T-helper 2 cell (primary cell): ENCODE results near the gene RTCB.

Experiments used
- DNase-seq, 5 experiments: peaks; one replicate each; pipeline versions ENCODE4 v3.0.0 to v3.0.0-alpha.2; 2012 to 2022
- total RNA-seq, 2 donors: gene quantifications; one replicate each; lab custom pipeline; 2026; lab: John Stamatoyannopoulos, UW

The RTCB gene
- total RNA-seq: 40.8 to 44.6 reads per million in 2 donors

DNA sequence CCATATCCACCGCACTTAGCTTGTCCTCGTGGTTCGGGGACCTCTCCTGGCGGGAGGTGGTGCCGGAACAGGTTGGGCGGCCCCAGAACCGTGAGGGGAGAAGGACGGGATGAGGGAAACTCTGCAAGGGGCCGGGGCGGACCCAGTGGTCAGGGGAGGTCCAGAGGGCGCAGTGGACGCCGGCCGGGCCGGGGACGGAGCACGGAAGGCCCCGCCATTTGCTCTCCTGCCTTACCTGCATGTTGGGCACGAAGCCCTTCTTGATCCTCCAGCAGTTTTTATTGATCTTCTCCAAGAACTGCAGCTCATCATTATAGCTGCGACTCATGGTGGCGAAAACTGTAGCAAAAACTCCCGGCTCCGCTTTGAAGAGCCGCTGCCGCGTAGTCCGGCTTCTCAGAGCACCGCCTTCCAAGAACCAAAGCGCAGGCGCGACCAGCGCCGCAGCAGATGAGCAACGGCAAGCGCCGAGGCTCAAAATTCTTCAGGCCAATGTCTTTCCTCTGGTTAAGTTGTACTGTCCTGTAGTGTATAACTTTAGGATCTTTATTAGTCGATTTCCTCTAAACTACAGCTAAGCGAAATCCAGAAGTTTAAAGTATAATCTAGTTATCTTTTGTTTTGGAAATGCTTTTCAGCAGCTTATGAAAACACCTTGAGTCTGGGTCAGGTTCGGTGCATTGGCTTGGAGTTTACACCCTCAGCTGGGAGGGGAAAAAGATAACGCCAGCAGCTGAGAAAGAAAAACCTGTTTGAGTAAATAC is at the start of gene RTCB:
TSS of gene RTCB (minus strand) at position 419 of the 764 bp plus-strand sequence. CDS start at position 328, 91 bp downstream.
- DNase-seq: peak; percentile 75 to 95 (median 85)

DNA sequence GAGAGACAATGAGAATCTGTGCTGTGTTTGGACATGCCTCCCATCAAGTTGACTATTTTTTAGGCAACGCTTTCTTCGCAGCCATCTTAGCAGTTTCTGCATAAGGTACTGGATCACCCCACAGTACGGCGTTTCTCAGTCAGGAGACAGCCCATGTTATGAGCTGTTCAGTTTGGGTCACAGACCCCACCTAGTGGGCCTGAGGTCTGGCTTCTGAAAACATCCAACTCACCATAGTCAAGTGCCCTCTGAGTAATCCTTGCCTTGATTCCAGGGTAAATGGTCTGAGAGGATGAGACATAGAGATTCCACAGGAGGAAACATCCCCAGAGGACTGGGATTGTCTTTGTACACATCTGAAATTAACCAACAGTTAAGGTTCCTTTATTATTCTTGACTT is 45.0 kb upstream of the RTCB start:
- no peak for DNase-seq

DNA sequence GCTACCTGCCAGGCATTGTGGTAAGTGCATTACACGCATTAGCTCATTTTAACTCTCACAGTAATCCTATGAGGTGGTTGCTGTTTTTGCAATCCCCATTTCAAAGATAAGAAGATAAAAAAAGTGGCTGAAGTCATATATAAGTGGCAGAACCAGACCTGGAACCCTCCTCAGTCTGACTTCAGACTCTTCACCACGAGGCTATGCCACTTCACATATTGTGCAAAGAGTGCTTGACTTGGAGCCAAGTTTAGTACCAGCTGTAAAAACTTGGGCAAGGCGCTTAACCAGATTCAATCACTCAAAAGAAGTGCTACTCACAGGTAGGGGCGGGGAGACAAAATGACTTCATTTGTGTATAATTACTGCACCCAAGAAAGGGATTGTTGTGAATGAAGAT is 36.9 kb upstream of the RTCB start:
- peak in 1 of 5 experiments; percentile 29 for DNase-seq

DNA sequence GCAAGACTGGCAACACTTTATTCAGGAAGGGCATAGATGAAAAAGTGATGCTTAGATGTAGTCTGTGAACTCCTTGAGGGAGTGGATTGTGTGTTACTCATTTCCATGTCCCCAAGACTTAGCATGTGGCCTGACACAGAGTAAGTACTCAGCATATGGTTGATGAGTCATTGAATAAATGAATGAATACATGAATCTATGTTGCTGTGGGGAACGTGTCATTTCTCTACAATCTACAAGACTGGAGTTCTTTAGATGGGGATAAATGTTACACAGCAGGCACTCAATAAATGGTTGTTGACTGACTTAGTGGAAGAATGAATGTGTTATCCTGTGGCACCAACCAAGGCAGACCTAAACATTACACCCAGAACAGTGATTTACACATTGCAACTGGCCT is 34.3 kb upstream of the RTCB start:
- DNase-seq: peak in 1 of 5 experiments; percentile 7

DNA sequence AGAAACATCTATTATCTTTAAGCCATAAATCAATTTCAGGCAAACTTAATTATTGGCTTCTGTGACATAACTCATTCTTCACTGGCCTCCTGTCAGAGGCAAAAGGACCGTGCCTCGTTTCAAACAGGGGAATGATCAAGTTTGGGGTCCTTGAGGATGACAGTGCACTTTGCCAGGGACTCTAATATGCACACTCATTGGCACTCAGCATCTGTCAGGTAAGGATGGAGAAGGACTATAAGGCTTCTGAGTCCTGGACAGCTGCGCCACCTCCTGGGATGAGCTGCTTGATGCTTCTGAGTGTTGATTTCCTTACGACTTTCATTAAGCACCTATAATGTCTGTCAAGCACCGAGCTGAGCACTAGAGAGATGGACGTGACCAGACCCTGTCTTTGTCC is 32.0 kb upstream of the RTCB start:
- DNase-seq: peak in 1 of 5 experiments; percentile 65

DNA sequence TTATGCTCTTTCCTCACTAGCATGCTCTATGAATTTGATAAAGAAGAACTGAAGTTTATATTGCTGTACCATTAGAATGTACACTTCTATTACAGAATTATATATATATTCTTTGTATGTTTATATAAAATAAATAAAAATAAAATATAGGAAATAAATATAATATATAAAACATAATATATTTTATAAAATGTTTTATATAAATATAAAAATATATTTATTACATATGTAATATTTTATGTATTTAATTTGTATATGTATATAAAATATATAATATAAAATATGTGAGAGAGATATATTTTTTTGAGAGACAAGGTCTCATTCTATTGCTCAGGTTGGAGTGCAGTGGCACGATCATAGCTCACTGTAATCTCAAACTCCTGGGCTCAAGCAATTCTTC is 18.3 kb upstream of the RTCB start:
- DNase-seq: no peak

DNA sequence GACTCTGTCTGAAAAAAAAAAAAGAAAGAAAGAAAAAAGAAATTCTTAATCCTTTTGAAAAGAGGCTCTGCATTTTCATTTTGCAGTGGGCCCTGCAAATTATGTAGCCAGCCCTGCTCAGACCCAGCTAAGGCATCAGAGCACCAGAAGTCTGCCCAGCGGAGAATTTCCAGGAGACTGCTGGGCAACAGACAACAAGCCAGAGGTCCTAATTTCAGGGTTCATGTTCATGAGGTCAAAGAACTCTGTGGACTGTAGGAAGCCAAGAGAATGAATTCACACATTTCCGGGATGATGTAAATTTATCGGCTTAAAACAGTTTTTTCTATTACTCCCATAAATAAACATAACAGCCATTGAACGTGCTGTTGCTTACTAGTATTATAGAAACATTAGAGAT is 14.8 kb upstream of the RTCB start:
- DNase-seq: no peak

DNA sequence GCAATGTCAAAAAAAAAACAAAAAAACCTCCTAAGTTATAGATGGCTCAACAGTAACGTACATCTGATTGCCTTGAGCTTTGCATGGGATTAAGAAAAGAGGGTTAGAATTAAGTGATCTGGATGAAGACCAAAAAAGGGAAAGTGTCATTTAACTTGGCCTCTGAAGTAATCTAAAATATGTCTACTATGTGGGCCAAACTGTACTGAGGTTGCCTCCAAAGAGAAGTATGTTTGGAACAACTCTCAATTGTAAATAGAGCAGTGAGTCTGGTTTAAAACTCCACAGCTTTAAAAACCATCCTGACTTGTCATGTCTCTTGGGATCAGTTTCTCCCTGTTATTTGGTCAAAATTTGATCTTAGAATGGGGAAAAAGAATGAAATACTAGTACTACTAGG is 11.6 kb upstream of the RTCB start:
- DNase-seq: no peak

DNA sequence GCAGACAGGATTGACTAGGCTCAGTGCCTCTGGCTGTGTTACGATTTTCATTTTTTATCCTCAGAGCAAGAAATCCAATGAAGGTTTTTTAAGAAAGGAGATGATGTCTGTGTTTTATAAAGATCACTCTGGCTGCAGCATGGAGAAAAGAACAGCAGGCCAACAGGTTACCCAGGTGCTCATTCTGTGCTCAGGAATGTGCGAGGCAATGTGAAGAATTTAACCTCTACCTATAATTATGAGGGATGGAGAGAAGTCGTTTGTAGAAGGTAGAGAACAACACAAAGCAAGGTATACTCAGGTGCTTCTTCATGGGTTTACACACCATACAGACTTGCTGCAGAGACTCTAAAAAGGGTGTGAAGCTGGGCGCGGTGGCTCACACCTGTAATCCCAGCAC is 10.0 kb upstream of the RTCB start:
- DNase-seq: no peak

DNA sequence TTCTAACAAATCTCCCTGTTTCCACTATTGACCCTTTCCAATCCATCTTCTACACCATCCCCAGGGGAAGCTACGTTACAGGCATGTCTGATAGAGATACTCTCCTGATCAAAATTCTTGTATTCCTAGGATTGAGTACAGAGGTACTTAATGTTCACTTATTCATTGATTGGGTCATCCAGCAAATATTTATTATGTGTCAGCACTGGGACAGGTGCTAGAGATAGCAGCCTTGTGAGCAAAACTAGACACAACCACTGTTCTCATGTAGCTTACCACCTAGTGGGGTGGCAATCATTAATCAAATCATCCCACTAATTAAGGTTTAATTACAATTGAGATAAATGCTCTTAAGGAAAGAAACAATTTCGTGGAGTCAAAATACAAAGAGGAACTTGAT is 9.4 kb upstream of the RTCB start:
- DNase-seq: no peak

DNA sequence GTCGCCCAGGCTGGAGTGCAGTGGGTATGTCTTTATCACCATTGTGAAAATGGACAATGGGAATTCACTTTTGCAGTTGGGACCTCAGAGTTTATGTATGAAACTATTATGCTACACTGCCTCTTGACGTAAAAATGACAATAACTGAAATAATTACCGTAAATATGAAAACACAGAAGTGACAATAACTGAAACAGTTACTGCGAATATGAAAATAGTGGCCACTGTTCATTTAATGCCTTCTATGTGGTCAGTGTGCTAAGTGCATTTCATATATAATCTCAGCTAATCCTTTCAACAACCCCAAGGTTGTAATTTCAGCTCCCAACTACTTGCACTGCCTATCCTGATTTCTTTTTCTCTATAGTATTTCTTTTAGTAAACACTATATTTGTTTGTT is 5.9 kb upstream of the RTCB start:
- DNase-seq: no peak

DNA sequence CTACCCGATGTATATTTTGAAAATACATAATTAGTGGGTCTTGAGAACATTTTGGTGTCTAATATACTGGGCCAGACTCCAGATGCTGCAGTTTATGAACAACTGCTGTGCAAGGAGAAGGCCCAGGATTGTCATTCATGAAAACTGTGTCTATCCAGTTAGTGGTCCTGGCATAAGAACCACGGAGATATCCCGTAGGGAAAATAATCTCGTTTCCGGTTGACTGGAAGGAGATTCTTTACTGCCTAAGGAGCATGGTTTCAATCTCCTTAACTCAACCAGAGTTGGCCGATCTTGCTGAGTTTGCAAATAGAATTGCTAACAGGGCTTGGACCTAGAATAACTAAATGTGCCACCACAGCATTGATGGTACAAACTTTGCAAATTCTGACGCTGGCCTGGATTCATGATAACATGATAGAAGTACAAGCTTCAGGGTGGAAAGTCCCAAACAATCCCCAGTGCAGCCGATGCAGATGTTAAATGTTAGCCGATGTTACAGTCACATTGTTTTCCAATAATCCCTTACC is 4.6 kb upstream of the RTCB start:
- no peak for DNase-seq

DNA sequence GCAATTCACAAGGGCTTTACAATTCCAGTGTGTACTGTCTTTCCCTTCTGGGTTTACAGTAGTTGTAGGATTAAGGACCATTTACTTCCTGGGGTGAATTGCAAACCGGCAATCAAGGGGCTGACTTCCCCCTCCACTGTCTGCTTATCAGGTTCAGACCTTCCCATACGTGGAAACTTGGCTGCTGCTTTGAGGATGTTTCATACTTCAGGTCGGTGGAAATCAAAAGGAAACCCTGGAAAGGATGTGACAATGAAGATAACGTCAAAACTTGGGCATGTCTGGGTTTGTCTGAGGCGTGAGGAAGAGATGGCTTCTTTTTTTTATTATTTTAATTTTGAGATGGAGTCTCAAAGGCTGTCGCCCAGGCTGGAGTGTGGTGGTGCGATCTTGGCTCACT is 2.1 kb upstream of the RTCB start:
- DNase-seq: no peak

DNA sequence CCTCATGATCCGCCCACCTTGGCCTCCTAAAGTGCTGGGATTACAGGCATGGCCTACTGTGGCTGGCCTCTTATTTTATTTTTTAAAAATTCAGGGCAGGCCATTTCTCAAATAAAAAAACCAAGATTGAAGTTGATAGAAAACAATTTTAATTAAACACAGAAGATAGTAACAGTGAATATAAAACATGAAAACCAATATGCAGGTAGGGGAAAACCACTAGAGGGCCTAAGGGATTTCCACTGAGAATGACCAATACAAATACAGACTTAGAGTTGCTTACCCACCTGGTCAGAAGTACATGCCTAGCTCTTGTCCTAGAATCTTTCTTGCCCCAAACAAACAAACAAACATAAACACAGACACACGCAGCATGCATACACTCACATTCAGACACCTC is 1.7 kb upstream of the RTCB start:
- peak in 1 of 5 experiments; percentile 20 for DNase-seq

DNA sequence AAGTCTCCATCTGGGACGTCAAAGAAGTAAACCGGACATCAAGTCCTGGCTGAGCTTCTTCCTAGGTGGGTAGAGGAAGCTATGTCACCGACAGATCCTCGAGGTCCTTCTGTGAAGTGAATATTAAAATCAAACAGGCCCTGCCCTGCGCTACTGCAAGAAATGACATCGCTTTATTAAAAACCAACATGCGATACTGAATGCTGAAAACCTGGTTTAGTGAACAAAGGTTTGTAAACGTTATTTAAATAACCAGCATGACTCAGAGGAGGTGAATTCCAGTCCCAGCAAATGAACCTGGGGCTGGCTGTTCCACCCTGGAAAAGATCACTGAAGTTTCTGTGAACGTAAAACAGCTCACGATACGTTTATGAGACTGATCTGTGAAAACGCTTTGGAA is 645 bp downstream of the RTCB start:
- DNase-seq: peak in 1 of 5 experiments; percentile 25

DNA sequence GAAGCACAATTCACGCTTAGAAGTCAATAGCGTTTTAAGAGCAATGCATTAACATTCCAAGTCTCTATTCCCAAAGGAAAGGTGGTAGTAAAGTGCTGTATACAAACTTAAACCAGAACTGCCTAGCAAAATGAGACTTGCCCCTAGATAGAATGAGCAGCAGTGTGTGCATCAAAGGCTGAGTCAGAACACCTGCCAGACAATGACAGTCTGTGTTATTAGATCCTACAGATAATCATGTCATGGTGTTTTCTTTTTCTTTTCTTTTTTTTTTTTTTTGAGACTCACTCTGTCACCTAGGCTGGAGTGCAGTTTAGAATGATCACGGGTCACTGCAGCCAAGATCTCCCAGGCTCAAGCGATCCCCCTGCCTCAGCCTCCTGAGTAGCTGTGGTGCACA is 1.6 kb downstream of the RTCB start:
- DNase-seq: peak in 1 of 5 experiments; percentile 43

DNA sequence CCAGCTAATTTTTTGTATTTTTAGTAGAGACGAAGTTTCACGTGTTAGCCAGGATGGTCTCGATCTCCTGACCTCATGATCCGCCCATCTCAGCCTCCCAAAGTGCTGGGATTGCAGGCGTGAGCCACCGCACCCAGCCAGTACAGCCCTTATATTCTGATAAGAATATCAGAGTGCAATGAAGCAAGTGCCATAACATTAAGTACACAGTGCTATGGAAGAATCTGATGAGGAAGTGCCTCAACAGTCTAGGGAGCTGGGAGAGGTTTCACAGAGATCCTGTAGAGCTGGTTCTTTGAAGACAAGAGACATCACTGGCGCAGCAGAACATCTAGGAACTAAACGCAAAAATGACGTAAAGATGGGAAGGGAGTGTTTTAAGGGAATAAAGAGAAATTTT is 2.1 kb downstream of the RTCB start:
- no peak for DNase-seq

DNA sequence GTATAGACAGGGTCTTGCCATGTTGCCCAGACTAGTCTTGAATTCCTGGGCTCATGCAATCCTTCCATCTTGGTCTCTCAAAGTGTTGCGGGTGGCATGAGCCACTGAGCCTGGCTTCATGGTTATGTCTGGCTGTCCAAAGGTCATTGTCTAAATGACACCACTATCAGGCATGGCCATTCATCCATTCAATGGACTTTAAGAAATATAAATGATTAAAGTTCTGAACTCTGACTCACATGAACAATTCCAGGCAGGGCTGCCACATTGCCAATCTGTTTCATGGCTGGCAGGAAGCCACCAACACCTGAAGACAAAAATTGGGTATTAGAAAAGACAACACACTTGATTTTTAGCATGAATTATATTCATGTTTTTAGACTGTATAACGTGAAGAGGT is 4.1 kb downstream of the RTCB start:
- DNase-seq: no peak

DNA sequence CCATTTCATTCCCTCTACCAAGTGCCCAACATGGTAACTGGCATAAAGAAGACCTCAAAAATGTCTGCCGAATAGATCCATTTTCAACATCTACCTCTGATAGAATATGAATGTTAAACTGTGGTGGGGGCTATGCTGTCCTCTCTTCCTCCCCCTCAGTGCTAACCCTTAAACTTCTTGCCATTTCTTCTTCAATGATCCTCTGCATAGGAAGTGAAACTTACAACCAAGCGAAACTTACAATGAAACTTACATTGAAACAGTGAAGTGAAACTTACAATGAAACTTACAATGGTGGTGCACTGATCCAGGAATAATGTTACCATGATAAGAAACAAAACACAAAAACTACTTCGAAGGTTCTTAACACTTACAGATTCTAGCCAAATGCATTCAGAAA is 4.7 kb downstream of the RTCB start:
- DNase-seq: peak in 1 of 5 experiments; percentile 40

DNA sequence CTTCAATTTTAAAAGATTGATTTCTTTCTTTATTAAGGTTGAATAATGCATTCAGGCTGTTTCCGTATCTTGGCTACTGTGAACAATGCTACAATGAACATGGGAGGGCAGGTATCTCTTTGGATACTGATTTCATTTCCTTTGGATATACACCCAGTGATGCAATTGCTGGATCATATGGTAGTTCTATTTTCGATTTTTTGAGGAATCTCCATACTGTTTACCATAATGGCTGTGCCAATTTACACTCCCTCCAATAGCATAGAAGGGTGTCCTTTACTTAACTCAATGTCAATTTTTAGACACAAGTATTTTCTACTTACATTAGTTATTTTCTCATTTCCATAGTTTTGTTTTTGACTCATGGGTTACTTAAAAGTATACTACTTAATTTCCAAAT is 8.0 kb downstream of the RTCB start:
- DNase-seq: no peak

DNA sequence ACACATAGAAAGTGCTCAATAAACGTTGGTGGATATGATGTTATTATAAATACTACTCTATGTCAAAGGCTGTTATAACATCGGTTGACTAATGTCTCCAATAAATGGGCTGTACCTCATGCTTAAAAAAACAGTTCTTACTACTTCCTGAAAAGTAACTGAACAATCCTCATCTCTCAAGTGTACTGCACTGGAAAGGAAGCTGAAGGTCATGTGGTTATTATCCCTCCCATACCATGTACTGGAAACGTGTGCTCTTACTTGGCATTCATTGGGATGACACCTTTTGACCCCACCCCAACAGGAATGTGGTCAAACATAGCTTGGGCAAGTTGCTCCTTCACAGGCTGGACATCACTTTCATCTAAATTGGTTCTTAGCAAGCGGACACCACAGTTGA is 10.6 kb downstream of the RTCB start:
- DNase-seq: no peak

DNA sequence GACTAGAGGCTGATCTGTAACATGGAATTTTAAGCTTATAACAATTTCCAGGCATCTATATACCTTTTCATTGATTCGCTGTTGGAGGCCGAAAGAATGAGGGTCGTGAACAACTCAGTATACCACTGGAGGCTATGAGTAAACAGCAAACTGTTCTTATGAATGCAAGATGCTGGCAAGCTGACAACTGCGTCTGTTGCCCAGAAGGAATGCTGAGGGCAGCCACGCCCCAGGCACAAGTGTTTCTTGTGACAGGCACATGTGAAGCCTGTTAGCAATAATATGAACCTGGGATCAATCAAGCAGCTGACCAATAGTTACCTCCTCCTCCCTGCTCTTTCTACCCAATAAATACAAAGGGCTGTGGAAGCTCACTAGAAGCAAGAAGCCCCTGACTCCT is 15.3 kb downstream of the RTCB start:
- DNase-seq: no peak

DNA sequence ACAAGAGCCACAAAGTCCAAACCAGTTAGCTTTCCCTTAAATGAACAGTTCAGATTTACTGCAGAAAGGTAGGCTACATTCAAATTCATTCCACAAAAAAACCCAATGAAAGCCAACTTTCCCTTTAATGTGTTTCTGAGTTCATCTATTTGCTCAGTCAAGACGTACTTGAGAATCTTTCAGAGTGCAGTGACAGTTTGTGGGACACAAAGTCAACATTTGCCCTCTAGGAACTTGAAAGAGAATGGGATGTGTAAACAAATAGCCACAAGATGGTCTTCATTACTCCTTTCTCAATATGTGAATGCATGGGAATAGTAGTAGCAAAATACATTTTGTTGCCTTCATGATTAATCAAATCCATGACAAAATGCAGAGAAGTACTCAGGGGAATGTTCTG is 15.8 kb downstream of the RTCB start:
- DNase-seq: no peak

DNA sequence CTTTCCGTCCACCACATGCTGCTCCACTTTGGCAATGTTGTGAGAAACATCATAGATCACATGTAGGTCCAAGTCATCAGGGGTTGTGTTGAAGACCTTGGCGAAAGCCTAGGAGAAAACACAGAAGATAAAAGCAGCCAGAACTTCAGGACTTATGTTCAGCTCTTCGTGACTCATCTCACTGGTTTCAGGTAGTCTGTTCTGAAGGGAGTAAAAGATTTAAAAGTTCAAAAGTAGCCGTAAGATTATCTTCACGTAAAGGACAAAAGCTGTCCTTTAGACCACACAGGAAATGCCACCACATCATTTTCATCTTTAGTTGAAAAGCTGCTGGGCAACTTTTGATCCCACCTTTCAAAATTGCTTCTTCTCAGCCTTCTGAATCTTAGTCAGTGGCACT is 16.9 kb downstream of the RTCB start:
- DNase-seq: peak in 1 of 5 experiments; percentile 64

DNA sequence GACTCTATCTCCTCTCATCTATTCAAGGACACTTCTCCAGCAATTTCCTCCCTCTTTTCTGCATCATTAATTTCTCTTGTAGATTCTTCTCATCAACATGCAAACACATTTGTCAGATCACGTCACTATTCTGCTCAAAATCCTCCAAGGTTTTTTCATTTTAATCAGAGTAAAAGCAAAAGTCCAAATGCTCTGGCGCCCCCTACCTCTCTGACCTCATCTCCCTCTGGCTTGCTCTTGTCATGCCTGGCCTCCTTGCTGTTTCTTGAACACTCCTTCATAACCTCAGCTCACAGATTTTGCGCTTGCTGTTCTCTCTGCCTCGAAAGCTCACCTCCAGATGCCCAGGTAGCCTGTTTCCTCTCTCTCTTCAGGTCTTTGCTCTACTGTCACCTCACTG is 22.4 kb downstream of the RTCB start:
- DNase-seq: peak in 1 of 5 experiments; percentile 41
